ENCODE results near the gene MT1M.
"Not testable (repeated sequence)": the region's sequence is repeated elsewhere in the genome, so short reads cannot be mapped to it uniquely, and the experiment has no call there.

Gene MT1M

DNA sequence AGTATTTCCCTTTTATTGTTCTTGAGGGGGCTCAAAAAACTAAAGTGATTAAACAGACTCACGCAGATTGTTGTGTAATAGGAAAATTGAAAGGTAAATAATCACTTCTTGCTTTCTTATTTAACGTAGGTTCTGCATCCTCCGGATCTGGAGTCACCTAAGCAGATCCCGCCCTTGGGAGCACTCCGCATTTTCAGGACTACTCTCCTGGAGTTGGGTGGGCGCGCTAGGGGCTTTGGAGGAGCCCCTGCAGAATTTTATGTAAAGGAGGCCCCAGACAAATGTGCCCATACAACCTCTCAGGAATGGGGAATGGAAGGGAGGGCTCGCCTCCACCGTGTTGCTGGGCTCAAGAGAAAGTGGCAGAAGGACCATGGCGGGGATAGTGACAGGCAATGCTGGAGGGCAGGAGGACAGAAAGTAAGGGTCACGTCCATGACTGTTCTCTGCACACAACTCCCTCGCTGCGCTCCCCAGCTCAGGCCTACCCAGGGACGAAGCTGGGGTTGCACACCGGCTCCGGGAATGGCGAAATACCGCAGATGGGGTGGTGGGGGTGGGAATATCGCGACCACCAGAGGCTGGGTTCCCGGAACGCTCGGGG lies 15.7 kb upstream of the MT1M start:
- peak overlapping the region; percentile 41; the same call in 1 of the 2 replicates for H3K9ac ChIP-seq (ENCODE audit: low read depth, low read length)

DNA sequence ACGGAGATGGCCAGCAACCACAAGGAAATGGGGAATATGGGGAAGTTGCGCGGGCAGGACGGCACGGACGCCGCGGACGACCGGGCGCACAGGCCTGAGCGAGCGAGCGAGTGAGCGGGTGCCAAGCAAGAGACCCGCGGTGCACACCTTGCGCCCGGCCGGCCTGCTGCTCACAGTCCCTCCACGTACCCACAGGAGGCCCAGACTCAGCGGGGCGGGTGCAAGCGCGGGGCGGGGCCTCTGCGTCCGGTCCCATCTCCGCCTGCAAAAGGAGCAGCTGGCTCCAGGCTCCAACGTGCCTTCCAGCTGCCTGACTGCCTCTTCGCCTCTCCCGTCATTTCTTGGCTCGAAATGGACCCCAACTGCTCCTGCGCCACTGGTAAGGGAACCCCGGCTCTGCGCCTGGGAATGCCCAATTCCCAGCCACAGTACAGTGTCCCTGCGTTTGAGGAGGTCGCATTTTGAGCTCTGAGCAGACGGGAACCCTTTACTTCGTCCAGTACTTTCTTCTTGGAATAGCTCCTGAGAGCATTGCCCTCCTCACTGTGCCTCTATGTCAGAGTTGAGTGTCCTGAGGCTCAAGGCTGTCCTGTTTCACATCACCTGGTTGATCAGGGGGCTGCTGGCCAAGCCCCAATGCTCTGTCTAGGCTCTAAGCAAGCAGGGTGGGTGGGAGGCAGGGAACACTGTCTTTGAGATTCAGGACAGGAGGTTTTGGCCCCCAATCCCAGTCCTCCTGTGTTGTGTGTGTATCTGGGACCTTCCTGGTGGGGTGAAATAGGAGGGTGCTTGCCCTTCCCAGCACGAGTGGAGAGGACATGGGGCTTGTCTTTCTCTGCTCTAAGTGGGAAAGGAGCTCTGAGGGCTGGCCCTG lies 15.0 kb upstream of the MT1M start:
- Histone ChIP-seq H3K9me3 (ENCODE audit: control insufficient read depth, insufficient read depth, low read length) (no peaks in the 10 kb centered on the region), H3K36me3 (ENCODE audit: insufficient read depth, low read length) (no peaks in the 10 kb centered on the region), H3K4me1 (ENCODE audit: insufficient read depth, low read length) (peaks cover 23% of the 10 kb centered on the region), H3K9ac (ENCODE audit: low read depth, low read length) (peak overlapping the region; percentile 41; the same call in 1 of the 2 replicates)

More for the DNA sequence above, 15.7 kb upstream of the MT1M start:
- Histone ChIP-seq H3K36me3 (ENCODE audit: insufficient read depth, low read length) (no peaks in the 10 kb centered on the region), H3K4me1 (ENCODE audit: insufficient read depth, low read length) (peaks cover 17% of the 10 kb centered on the region), H3K9me3 (ENCODE audit: control insufficient read depth, insufficient read depth, low read length) (no peaks in the 10 kb centered on the region)

DNA sequence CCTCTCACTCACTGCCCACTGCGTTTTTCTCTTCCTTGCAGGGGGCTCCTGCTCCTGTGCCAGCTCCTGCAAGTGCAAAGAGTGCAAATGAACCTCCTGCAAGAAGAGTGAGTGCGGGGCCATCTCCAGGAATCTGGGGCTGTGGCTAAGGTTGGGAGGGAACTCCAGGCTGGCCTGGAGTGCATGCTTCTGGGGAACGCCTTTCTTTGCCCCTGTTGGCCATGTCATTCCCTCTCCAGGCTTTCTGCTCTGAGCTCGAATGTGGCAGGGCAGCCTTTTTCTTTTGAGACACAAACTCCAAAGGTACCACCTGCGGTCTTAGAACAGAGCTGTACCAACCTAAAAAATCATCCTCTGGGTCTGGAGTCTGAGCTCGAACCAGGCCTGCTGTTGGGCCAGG lies 14.3 kb upstream of the MT1M start:
- H3K9ac ChIP-seq (ENCODE audit: low read depth, low read length): no peak overlapping the region
- no peaks in the 10 kb centered on the region for H3K36me3 ChIP-seq (ENCODE audit: insufficient read depth, low read length)
- no peaks in the 10 kb centered on the region for H3K9me3 ChIP-seq (ENCODE audit: control insufficient read depth, insufficient read depth, low read length)
- H3K4me1 ChIP-seq (ENCODE audit: insufficient read depth, low read length): peaks cover 23% of the 10 kb centered on the region

- H3K9me3 ChIP-seq (ENCODE audit: control insufficient read depth, insufficient read depth, low read length): no peaks in the 10 kb centered on the region
- peaks cover 18% of the 10 kb centered on the region; the same call in 1 of the 2 replicates for H3K4me1 ChIP-seq (ENCODE audit: insufficient read depth, low read length)
- no peaks in the 10 kb centered on the region for H3K36me3 ChIP-seq (ENCODE audit: insufficient read depth, low read length)
- H3K9ac ChIP-seq (ENCODE audit: low read depth, low read length): no peak overlapping the region
These were observed 12.0 kb upstream of the MT1M start for GRCh38 chr16:56620339-56620897.

- H3K36me3 ChIP-seq (ENCODE audit: insufficient read depth, low read length); H3K9me3 ChIP-seq (ENCODE audit: control insufficient read depth, insufficient read depth, low read length); H3K9ac ChIP-seq (ENCODE audit: low read depth, low read length): not testable (repeated sequence)
- H3K4me1 ChIP-seq (ENCODE audit: insufficient read depth, low read length): peaks cover 27% of the 10 kb centered on the region; the same call in 1 of the 2 replicates
These were observed 10.6 kb upstream of the MT1M start for GRCh38 chr16:56621665-56622445.

- peaks cover 25% of the 10 kb centered on the region; the same call in 1 of the 2 replicates for H3K4me1 ChIP-seq (ENCODE audit: insufficient read depth, low read length)
- H3K9me3 ChIP-seq (ENCODE audit: control insufficient read depth, insufficient read depth, low read length); H3K9ac ChIP-seq (ENCODE audit: low read depth, low read length); H3K36me3 ChIP-seq (ENCODE audit: insufficient read depth, low read length): not testable (repeated sequence)
These were observed 9.3 kb upstream of the MT1M start for GRCh38 chr16:56623184-56623583.

DNA sequence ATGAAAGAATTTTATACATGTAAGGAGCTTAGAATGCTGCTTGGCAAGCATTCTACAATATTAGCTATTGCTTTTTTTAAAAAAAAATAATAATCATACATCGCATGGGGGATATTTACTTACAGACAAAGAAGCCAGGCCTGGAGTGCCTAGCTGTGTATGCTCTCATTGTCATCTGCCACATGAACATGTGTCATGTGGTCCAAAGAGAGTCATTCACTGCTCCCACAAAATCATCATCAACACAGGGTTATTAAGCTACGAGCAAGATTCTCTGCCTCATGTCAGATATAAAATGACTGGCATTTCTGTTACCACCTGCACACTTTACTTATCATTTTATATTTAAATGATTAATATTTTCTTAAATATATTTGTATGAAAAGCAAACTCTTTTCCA lies 8.8 kb upstream of the MT1M start:
- Histone ChIP-seq H3K9ac (ENCODE audit: low read depth, low read length) (no peak overlapping the region), H3K9me3 (ENCODE audit: control insufficient read depth, insufficient read depth, low read length) (no peaks in the 10 kb centered on the region), H3K4me1 (ENCODE audit: insufficient read depth, low read length) (peaks cover 25% of the 10 kb centered on the region; the same call in 1 of the 2 replicates), H3K36me3 (ENCODE audit: insufficient read depth, low read length) (no peaks in the 10 kb centered on the region)

DNA sequence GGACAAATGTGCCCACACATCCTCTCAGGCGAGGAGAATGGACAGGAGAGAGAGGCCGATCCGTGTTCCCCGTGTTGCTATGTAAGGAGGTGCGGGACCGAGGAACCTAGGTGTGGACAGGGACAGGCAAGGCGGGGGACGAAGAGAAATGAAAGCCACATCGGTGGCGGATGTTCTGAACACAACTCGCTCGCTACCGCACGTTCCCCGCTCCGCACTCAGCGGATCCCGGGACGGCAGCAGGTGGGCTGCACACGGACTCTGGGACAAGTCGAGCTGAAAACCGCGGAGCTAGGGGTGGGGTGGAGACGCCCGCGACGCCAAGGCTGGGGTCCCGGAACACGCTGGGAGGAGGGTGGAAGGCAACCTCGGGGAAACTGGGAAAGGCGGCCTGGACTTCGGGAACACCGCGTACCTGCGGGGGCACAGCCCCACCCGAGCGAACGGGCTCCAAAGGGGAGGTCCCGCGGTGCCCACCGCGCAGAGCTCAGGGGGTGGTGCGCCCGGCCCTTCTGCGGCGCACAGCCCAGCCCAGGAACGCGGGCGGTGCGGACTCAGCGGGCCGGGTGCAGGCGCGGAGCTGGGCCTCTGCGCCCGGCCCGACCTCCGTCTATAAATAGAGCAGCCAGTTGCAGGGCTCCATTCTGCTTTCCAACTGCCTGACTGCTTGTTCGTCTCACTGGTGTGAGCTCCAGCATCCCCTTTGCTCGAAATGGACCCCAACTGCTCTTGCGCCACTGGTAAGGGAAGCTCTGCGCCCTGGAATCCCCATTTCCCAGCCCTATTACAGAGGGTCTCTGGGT lies 7.1 kb upstream of the MT1M start, which contains the start of gene MT1E:
TSS of gene MT1E (plus strand) at position 642 of the 803 bp plus-strand sequence. CDS start at position 713, 71 bp downstream.
- H3K9ac ChIP-seq (ENCODE audit: low read depth, low read length): peak within 1 kb of the TSS; percentile 51
- peaks cover 25% of the 10 kb centered on the region; the same call in 1 of the 2 replicates for H3K4me1 ChIP-seq (ENCODE audit: insufficient read depth, low read length)

GRCh38 chr16:56625943-56626654 lies 6.4 kb upstream of the MT1M start:
- peak overlapping the region; percentile 51; the same call in 1 of the 2 replicates for H3K9ac ChIP-seq (ENCODE audit: low read depth, low read length)
- H3K36me3 ChIP-seq (ENCODE audit: insufficient read depth, low read length): no peaks in the 10 kb centered on the region
- H3K4me1 ChIP-seq (ENCODE audit: insufficient read depth, low read length): peaks cover 24% of the 10 kb centered on the region; the same call in 1 of the 2 replicates

More for the DNA sequence above, 7.1 kb upstream of the MT1M start, which contains the start of gene MT1E:
- Histone ChIP-seq H3K36me3 (ENCODE audit: insufficient read depth, low read length) (no peaks in the 10 kb centered on the region), H3K9me3 (ENCODE audit: control insufficient read depth, insufficient read depth, low read length) (no peaks in the 10 kb centered on the region)

GRCh38 chr16:56626685-56627084 lies 5.8 kb upstream of the MT1M start:
- Histone ChIP-seq H3K4me1 (ENCODE audit: insufficient read depth, low read length) (peaks cover 19% of the 10 kb centered on the region; the same call in 1 of the 2 replicates), H3K36me3 (ENCODE audit: insufficient read depth, low read length) (no peaks in the 10 kb centered on the region), H3K9me3 (ENCODE audit: control insufficient read depth, insufficient read depth, low read length) (no peaks in the 10 kb centered on the region), H3K9ac (ENCODE audit: low read depth, low read length) (no peak overlapping the region)

More at GRCh38 chr16:56625943-56626654, 6.4 kb upstream of the MT1M start:
- no peaks in the 10 kb centered on the region for H3K9me3 ChIP-seq (ENCODE audit: control insufficient read depth, insufficient read depth, low read length)

GRCh38 chr16:56628486-56629350 lies 3.7 kb upstream of the MT1M start:
- Histone ChIP-seq H3K36me3 (ENCODE audit: insufficient read depth, low read length) (no peaks in the 10 kb centered on the region), H3K9me3 (ENCODE audit: control insufficient read depth, insufficient read depth, low read length) (no peaks in the 10 kb centered on the region), H3K9ac (ENCODE audit: low read depth, low read length) (no peak overlapping the region), H3K4me1 (ENCODE audit: insufficient read depth, low read length) (peaks cover 12% of the 10 kb centered on the region; the same call in 1 of the 2 replicates)

DNA sequence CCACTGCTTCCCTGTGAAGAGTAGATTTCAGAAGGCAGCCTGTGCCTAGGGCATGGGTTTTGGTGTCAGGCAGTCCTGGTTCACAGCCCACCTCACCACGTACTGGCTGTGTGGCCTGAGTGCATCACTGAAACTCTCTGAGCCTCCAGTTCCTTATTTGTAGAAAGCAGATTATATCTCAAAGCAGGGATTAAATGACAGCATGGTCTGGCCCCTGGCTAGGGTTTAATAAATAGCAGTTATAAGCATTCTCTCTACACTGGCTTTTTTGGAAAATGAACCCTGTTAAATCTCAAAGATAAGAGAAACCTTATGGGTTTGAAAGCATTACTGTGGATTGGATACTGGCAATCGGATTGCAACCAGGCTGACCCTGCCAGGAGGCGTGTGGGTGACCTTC lies 2.9 kb upstream of the MT1M start:
- Histone ChIP-seq H3K36me3 (ENCODE audit: insufficient read depth, low read length) (no peaks in the 10 kb centered on the region), H3K9ac (ENCODE audit: low read depth, low read length) (no peak overlapping the region), H3K9me3 (ENCODE audit: control insufficient read depth, insufficient read depth, low read length) (no peaks in the 10 kb centered on the region), H3K4me1 (ENCODE audit: insufficient read depth, low read length) (peaks cover 12% of the 10 kb centered on the region; the same call in 1 of the 2 replicates)

Measured in ES-I3 (cell line).